ENCODE data around the gene ANG.

DNA sequence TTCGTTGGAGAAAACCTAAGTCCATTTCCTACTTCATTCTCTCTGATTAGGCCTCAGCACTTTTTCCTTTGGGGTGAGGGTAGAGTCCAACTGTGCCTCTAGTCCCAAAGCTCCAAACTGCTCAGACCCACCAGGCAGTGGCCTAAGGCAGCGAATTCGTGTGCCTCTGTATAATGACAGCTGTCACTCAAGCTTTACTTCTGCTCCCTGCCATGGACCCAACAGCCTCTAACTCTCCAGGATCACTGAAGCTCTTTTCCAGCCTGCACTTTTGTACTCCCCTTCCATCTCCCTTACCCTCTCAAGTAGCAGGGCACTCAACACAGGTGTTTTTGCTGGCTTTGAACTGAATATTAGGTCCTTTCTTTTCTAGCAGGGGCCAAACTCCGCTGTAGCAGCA lies 32.3 kb upstream of the ANG start:
- TF ChIP-seq, protein P1, sequence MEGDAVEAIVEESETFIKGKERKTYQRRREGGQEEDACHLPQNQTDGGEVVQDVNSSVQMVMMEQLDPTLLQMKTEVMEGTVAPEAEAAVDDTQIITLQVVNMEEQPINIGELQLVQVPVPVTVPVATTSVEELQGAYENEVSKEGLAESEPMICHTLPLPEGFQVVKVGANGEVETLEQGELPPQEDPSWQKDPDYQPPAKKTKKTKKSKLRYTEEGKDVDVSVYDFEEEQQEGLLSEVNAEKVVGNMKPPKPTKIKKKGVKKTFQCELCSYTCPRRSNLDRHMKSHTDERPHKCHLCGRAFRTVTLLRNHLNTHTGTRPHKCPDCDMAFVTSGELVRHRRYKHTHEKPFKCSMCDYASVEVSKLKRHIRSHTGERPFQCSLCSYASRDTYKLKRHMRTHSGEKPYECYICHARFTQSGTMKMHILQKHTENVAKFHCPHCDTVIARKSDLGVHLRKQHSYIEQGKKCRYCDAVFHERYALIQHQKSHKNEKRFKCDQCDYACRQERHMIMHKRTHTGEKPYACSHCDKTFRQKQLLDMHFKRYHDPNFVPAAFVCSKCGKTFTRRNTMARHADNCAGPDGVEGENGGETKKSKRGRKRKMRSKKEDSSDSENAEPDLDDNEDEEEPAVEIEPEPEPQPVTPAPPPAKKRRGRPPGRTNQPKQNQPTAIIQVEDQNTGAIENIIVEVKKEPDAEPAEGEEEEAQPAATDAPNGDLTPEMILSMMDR (IDR thresholded peaks at IDR 0.05): no peak
- TF ChIP-seq EP300 (IDR thresholded peaks at IDR 0.05): no peak
